GM12878 (cell line): ENCODE measurements around the gene MRPS25. TPM values are rescaled to one million over a fixed set of nuclear protein-coding genes. Genes with fewer than 3 reads are reported as not detected.

Experiments
- CREB1 ChIP-seq: IDR thresholded peaks from 2 replicates; pipeline ENCODE4 v1.6.1; 2012; ENCODE audit warnings: low read depth, mild to moderate bottlenecking, inconsistent platforms
- ELK1 ChIP-seq: IDR thresholded peaks from 2 replicates; pipeline ENCODE4 v1.6.1; 2012; ENCODE audit warnings: low read depth, low read length, improper control_type of control experiment
- HDGF ChIP-seq: fragments of 450-650 bp; IDR thresholded peaks from 2 replicates; pipeline ENCODE4 v1.6.1; 2016; ENCODE audit warnings: antibody characterized with exemption
- NFYB ChIP-seq: IDR thresholded peaks from 2 replicates; pipeline ENCODE4 v1.6.1; 2011; ENCODE audit warnings: low read depth, mild to moderate bottlenecking, low read length, improper control_type of control experiment, moderate library complexity; ENCODE audit not compliant: insufficient read depth
- YBX1 ChIP-seq: fragments of 450-650 bp; IDR thresholded peaks from 2 replicates; pipeline ENCODE4 v1.6.1; 2016; ENCODE audit warnings: antibody characterized with exemption
- ZNF384 ChIP-seq: IDR thresholded peaks from 2 replicates; pipeline ENCODE4 v1.6.1; 2012; ENCODE audit warnings: low read depth, mild to moderate bottlenecking, low read length, improper control_type of control experiment, borderline replicate concordance
- polyA plus RNA-seq, 11 experiments: library from polyadenylated mRNA; depleted of rRNA in 4 of 11; unstranded in 6 of 11; stranded (reverse) in 5 of 11; fragments of >200 nt; fragmentation: Nextera tagmentation in 4 of 11; fragmentation: Illumina TruSeq in 1 of 11; extraction: Ambion mirVana in 4 of 11; extraction: Trizol in 1 of 11; gene quantifications; 1 replicate in 1 of 11; 2 replicates in 10 of 11; pipeline versions ENCODE4 v1.2.1 to v1.2.3, GENCODE V29; 2011 to 2016; ENCODE audit warnings: inconsistent platforms in 2 of 11, missing spikeins in 2 of 11, low read depth in 1 of 11
- total RNA-seq, 4 experiments: library from RNA; depleted of rRNA in 3 of 4; stranded (reverse); fragments of >200 nt in 3 of 4; fragmentation: Illumina TruSeq in 1 of 4; extraction: Trizol in 1 of 4; gene quantifications; 2 replicates each; pipeline versions ENCODE4 v1.2.1 to v1.2.3, GENCODE V29; 2013 to 2021
- TF ChIP-seq, protein P1 (sequence below): fragments of 150-350 bp; IDR thresholded peaks from 2 replicates; pipeline ENCODE4 v1.6.1; 2014; ENCODE audit warnings: mild to moderate bottlenecking, low read depth, low read length
- TF ChIP-seq, protein P2 (sequence below): fragments of 450-650 bp; conservative IDR thresholded peaks from 2 replicates; pipeline ENCODE4 v1.6.1; 2017; ENCODE audit warnings: mild to moderate bottlenecking, moderate library complexity

MRPS25 gene
- total and polyA plus RNA-seq, 10 of the 15 experiments (the other 5 are each of a cell fraction or from before 2014, with no cell fraction given) = 17.0 to 114 (median 62.2) TPM

DNA sequence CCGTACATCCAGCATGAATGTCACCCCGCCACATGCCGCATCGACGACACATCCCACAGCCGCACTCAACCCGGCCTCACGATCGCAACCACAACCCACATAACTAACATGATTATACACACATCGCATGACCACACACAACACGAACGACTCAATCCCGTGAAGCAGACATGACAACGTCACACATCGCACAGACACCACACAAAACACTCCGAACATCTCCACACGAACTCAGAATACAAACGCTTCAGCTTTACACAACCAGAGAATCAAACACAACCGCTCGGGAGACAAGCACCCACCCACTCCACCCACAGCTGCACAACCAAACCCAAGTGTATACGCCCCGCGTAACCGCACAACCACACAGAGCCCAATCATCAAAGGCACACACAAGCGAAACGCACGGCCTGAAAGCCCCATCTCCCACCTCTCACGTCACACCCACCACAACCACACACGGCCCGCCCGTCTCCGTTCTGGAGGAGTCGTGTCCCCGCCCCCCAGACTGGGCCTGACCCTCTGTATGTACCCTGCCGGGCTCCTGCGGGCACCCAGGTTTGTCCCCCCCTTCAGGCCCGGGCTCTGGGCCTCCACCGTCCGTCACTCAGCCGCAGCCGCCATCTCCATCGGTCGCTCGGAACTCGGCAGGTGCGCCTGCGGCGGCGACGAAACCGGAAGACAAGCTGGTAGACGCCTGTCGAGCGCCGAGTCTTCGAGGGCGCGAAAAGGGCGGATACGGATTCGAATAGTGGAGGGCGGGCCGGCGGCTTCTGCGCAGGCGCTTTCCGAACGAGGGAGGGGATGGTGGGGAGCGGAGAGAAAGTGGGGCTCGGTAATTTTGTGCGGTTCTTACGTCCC is 33.6 kb upstream of the MRPS25 start, which contains the start of gene RBSN (continued):
- TF ChIP-seq, protein P1, sequence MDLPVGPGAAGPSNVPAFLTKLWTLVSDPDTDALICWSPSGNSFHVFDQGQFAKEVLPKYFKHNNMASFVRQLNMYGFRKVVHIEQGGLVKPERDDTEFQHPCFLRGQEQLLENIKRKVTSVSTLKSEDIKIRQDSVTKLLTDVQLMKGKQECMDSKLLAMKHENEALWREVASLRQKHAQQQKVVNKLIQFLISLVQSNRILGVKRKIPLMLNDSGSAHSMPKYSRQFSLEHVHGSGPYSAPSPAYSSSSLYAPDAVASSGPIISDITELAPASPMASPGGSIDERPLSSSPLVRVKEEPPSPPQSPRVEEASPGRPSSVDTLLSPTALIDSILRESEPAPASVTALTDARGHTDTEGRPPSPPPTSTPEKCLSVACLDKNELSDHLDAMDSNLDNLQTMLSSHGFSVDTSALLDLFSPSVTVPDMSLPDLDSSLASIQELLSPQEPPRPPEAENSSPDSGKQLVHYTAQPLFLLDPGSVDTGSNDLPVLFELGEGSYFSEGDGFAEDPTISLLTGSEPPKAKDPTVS = 0 out of 2 replicates have a peak, but pooled peaks have one; percentile 30
- peak; percentile 91; the same call in 1 of the 2 replicates for TF ChIP-seq HDGF
- TF ChIP-seq CREB1 = peak; percentile 94
- no peak for TF ChIP-seq NFYB
- TF ChIP-seq ELK1 = peak; percentile 97
- TF ChIP-seq, protein P2, sequence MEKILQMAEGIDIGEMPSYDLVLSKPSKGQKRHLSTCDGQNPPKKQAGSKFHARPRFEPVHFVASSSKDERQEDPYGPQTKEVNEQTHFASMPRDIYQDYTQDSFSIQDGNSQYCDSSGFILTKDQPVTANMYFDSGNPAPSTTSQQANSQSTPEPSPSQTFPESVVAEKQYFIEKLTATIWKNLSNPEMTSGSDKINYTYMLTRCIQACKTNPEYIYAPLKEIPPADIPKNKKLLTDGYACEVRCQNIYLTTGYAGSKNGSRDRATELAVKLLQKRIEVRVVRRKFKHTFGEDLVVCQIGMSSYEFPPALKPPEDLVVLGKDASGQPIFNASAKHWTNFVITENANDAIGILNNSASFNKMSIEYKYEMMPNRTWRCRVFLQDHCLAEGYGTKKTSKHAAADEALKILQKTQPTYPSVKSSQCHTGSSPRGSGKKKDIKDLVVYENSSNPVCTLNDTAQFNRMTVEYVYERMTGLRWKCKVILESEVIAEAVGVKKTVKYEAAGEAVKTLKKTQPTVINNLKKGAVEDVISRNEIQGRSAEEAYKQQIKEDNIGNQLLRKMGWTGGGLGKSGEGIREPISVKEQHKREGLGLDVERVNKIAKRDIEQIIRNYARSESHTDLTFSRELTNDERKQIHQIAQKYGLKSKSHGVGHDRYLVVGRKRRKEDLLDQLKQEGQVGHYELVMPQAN = peak; percentile 72
- no peak for TF ChIP-seq YBX1
- no peak; the same call in 1 of the 2 replicates for TF ChIP-seq ZNF384
